NCI-H2196 treated with DMSO at 0.1 percent for 48 hours (cell line): Measurements from ENCODE around the gene FOXK1.

ENCODE experiments used
- DNase-seq: peaks from one replicate; lab custom pipeline; 2025; ENCODE audit not compliant: unreplicated experiment; lab: John Stamatoyannopoulos, UW

FOXK1 gene

GRCh38 chr7:4815609-4816418, 133.7 kb downstream of the FOXK1 start:
- no peak for DNase-seq

- no peak for DNase-seq
These were observed 134.5 kb downstream of the FOXK1 start for GRCh38 chr7:4816419-4817080.

GRCh38 chr7:4817178-4817901, 135.2 kb downstream of the FOXK1 start:
- DNase-seq = no peak

GRCh38 chr7:4818000-4818794, 136.1 kb downstream of the FOXK1 start:
- no peak for DNase-seq

GRCh38 chr7:4819560-4820404, 137.7 kb downstream of the FOXK1 start:
- no peak for DNase-seq

- no peak for DNase-seq
These were observed 138.4 kb downstream of the FOXK1 start for GRCh38 chr7:4820405-4820966.
